ENCODE results near the gene CSAG1.
"Not testable (repeated sequence)": the region's sequence is repeated elsewhere in the genome, so short reads cannot be mapped to it uniquely, and the experiment has no call there.

The CSAG1 gene

DNA sequence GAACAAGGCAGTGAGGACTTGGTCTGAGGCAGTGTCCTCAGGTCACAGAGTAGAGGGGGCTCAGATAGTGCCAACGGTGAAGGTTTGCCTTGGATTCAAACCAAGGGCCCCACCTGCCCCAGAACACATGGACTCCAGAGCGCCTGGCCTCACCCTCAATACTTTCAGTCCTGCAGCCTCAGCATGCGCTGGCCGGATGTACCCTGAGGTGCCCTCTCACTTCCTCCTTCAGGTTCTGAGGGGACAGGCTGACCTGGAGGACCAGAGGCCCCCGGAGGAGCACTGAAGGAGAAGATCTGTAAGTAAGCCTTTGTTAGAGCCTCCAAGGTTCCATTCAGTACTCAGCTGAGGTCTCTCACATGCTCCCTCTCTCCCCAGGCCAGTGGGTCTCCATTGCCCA is 33.1 kb downstream of the CSAG1 start:
- in situ Hi-C loops (cut with MboI; ENCODE audit: low sequenced_read_pairs), result not testable (repeated sequence)

- in situ Hi-C loops (cut with MboI; ENCODE audit: low sequenced_read_pairs), result not testable (repeated sequence)
Observed at GRCh38 chrX:152697952-152698931, 35.3 kb downstream of the CSAG1 start, which contains the start of gene MAGEA3. Gene MAGEA3, plus strand, starts transcription at chrX:152698794. Its CDS starts 2,039 bp downstream, at chrX:152700833.

- in situ Hi-C loops (cut with MboI; ENCODE audit: low sequenced_read_pairs), result not testable (repeated sequence)
Observed at GRCh38 chrX:152681012-152681411, 52.5 kb downstream of the CSAG1 start.

Data from hTERT RPE-1 (cell line).